Gastrocnemius medialis (tissue), 4 donors: ENCODE data around the gene MIGA2. TPM values are rescaled to one million over a fixed set of nuclear protein-coding genes. Genes with fewer than 3 reads are reported as not detected.
A peak's percentile ranks its signal among the peaks of the same experiment; 100 is the strongest.

Experiments used
- ATAC-seq, 2 donors: fragments of 150-250 bp; one replicate each; pipeline ENCODE4 v1.9.1; 2016
- DNase-seq, 2 donors: peaks; one replicate each; pipeline ENCODE4 v3.0.0-alpha.2; 2019
- H3K27ac ChIP-seq, 4 donors: fragments of 200-600 bp; sonication (generic); 1 replicate in 1 of 4; 2 replicates in 3 of 4; pipeline ENCODE4 v1.5.1; 2016 to 2018; ENCODE audit warnings: mild to moderate bottlenecking in 2 of 4, moderate library complexity in 1 of 4
- H3K27me3 ChIP-seq, 3 donors: fragments of 200-600 bp; sonication (generic) in 2 of 3; 1 replicate in 1 of 3; 2 replicates in 2 of 3; pipeline versions ENCODE4 v1.5.1 to v1.6.0; 2016 to 2019; ENCODE audit warnings: mild to moderate bottlenecking in 1 of 3, moderate library complexity in 1 of 3
- H3K36me3 ChIP-seq, 2 donors: fragments of 200-600 bp; sonication (generic) in 1 of 2; one replicate each; pipeline ENCODE4 v1.5.1; 2017 to 2018
- H3K4me1 ChIP-seq, 2 donors: fragments of 200-600 bp; sonication (generic) in 1 of 2; one replicate each; pipeline ENCODE4 v1.5.1; 2016 to 2017; ENCODE audit warnings: mild to moderate bottlenecking in 2 of 2
- H3K4me3 ChIP-seq, 4 donors: fragments of 200-600 bp; sonication (generic) in 3 of 4; 1 replicate in 1 of 4; 2 replicates in 3 of 4; pipeline ENCODE4 v1.5.1; 2016 to 2019; ENCODE audit warnings: mild to moderate bottlenecking in 2 of 4
- H3K9me3 ChIP-seq, 3 donors: fragments of 200-600 bp; sonication (generic) in 2 of 3; 1 replicate in 1 of 3; 2 replicates in 2 of 3; pipeline ENCODE4 v1.5.1; 2016 to 2019
- CTCF ChIP-seq, 5 experiments: fragments of 450-650 bp in 3 of 5; fragments of 200-600 bp in 2 of 5; sonication (generic) in 2 of 5; IDR thresholded peaks in 4 of 5; conservative IDR thresholded peaks in 1 of 5; 1 replicate in 4 of 5; 2 replicates in 1 of 5; pipeline ENCODE4 v1.5.1; 2016 to 2019; ENCODE audit warnings: antibody characterized with exemption in 5 of 5, mild to moderate bottlenecking in 3 of 5, moderate library complexity in 3 of 5
- POLR2A ChIP-seq, 2 donors: fragments of 450-650 bp; IDR thresholded peaks; one replicate each; pipeline ENCODE4 v1.6.1; 2017; ENCODE audit warnings: antibody characterized with exemption in 2 of 2, mild to moderate bottlenecking in 2 of 2, moderate library complexity in 2 of 2
- in situ Hi-C, 4 donors: fragments of 200-750 bp; cut with MboI; loops; one replicate each; pipeline versions ENCODE4 v1.15.0 to v1.8.0; 2017; ENCODE audit warnings: low sequenced_read_pairs in 4 of 4
- intact Hi-C: fragments of 100-400 bp; cut with DNase I; formaldehyde crosslinking; loops from one replicate; pipeline ENCODE4 v1.15.1; 2023; ENCODE audit warnings: low total_unique reads
- total RNA-seq, 4 donors: library from RNA; depleted of rRNA; stranded (reverse); fragments of >200 nt; gene quantifications; one replicate each; pipeline versions ENCODE4 v1.1.0 to v1.2.3, GENCODE V29; 2016

MIGA2 gene
- total RNA-seq, 4 donors from 2014 or later = 5.8 to 20.6 (median 18.1) TPM

GRCh38 chr9:129042016-129042415, 5.6 kb downstream of the MIGA2 start:
- intact Hi-C loops = no loop called here
- TF ChIP-seq CTCF (IDR thresholded peaks at IDR 0.05 in 4 of 5, conservative IDR thresholded peaks at IDR 0.05 in 1 of 5) (no peak), POLR2A (IDR thresholded peaks at IDR 0.05) (no peak)
- no peaks in the 10 kb centered on the region for H3K27me3 ChIP-seq
- H3K4me1 ChIP-seq = peaks cover 11 to 17% of the 10 kb centered on the region in 2 donors
- ATAC-seq (no peak), DNase-seq (no peak)
- peaks cover 0 to 40% of the 10 kb centered on the region in 2 donors for H3K36me3 ChIP-seq
- in situ Hi-C loops = no loop called here
- H3K4me3 ChIP-seq = no peak overlapping the region
- H3K27ac ChIP-seq = no peak overlapping the region
- H3K9me3 ChIP-seq = no peaks in the 10 kb centered on the region

- TF ChIP-seq POLR2A (IDR thresholded peaks at IDR 0.05) = no peak
- no peak for TF ChIP-seq CTCF (IDR thresholded peaks at IDR 0.05 in 4 of 5, conservative IDR thresholded peaks at IDR 0.05 in 1 of 5)
- Histone ChIP-seq H3K4me1 (no peaks in the 10 kb centered on the region), H3K27ac (peak overlapping the region in 2 of 4 donors; percentile 36 to 56), H3K9me3 (no peaks in the 10 kb centered on the region), H3K4me3 (no peak overlapping the region), H3K27me3 (no peaks in the 10 kb centered on the region), H3K36me3 (peaks cover 0 to 46% of the 10 kb centered on the region in 2 donors)
- intact Hi-C loops = no loop called here
- peak; percentile 68 to 93 for ATAC-seq
- in situ Hi-C loops = no loop called here
- DNase-seq = peak; percentile 61 to 87
Observed at GRCh38 chr9:129052592-129052991, 16.2 kb downstream of the MIGA2 start.

- no peaks in the 10 kb centered on the region for H3K9me3 ChIP-seq
- H3K27ac ChIP-seq = peak overlapping the region in 1 of 4 donors; percentile 56
- no peak overlapping the region for H3K4me3 ChIP-seq
- no peaks in the 10 kb centered on the region for H3K27me3 ChIP-seq
- intact Hi-C loops (no loop called here), in situ Hi-C loops (no loop called here)
- H3K4me1 ChIP-seq = no peaks in the 10 kb centered on the region
- DNase-seq (no peak), ATAC-seq (no peak)
- no peak for TF ChIP-seq POLR2A (IDR thresholded peaks at IDR 0.05)
- no peak for TF ChIP-seq CTCF (IDR thresholded peaks at IDR 0.05 in 4 of 5, conservative IDR thresholded peaks at IDR 0.05 in 1 of 5)
- H3K36me3 ChIP-seq = peaks cover 0 to 42% of the 10 kb centered on the region in 2 donors
Observed at GRCh38 chr9:129053020-129053419, 16.6 kb downstream of the MIGA2 start.

GRCh38 chr9:129054163-129054851, 17.9 kb downstream of the MIGA2 start:
- intact Hi-C loops = no loop called here

More at GRCh38 chr9:129054163-129054851, 17.9 kb downstream of the MIGA2 start:
- Histone ChIP-seq H3K4me1 (no peaks in the 10 kb centered on the region), H3K27me3 (no peaks in the 10 kb centered on the region), H3K27ac (no peak overlapping the region), H3K9me3 (no peaks in the 10 kb centered on the region), H3K36me3 (peaks cover 0 to 33% of the 10 kb centered on the region in 2 donors), H3K4me3 (no peak overlapping the region)
- DNase-seq = no peak
- TF ChIP-seq CTCF (IDR thresholded peaks at IDR 0.05 in 4 of 5, conservative IDR thresholded peaks at IDR 0.05 in 1 of 5) (no peak), POLR2A (IDR thresholded peaks at IDR 0.05) (no peak)
- in situ Hi-C loops = no loop called here
- ATAC-seq = no peak
